Smooth muscle cell of the pulmonary artery (primary cell): ENCODE measurements around the gene TELO2. TPM values are rescaled to one million over a fixed set of nuclear protein-coding genes. Genes with fewer than 3 reads are reported as not detected.

Experiments used
- total RNA-seq: library from RNA; depleted of rRNA; stranded (reverse); fragments of >200 nt; gene quantifications from 2 replicates; pipeline ENCODE4 v1.2.3, GENCODE V29; 2014

TELO2 gene
- 12.9 and 18.1 TPM in 2 replicates for total RNA-seq

GRCh38 chr16:1492923-1493745 is at the start of gene TELO2:
Gene TELO2, plus strand, starts transcription at chr16:1493360. Its CDS starts 922 bp downstream, at chr16:1494282.

GRCh38 chr16:1443980-1444729 is 49.0 kb upstream of the TELO2 start, which contains the start of gene CCDC154:
Gene CCDC154, minus strand, starts transcription at chr16:1444556. Its CDS starts 234 bp downstream, at chr16:1444322.

DNA sequence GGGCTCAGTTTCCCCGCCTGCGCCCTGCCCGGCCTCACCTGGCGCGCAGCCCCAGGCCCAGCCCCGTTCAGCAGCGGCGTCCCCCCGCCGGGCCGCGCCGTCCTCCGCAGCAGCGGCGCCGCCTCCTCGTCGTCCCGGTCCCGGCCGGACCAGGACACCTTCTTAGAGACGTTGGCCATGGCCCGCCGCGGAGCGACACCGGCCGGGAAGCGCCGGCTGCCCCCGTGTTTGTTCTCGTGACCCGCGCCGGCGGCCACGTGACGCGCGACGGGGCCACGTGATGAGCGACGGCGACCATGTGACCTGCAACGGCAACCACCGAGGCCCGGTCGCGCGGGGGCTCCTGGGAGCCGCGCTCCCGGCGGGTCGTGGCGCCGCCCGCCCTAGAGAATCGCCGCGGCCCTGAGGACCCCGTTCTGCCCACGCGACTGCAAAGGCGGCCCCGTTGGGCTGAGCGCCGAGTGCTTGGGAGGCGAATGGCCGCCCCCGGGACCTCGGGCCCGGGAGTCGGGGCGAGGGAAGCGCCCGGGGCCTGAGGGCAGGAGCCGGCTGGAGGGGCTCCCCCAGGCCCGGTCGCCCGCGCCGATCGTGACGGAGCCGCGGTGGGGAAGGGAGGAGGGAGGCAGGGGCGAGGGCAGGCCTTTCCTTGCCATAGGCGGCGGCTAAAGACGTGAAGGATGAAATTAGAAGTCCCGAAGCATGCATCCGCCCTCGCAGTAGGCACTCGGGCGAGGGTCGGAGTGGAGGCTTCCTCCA is 18.2 kb upstream of the TELO2 start, which contains the start of gene CLCN7:
Gene CLCN7, minus strand, starts transcription at position 233 of the 756 bp plus-strand sequence. Its CDS starts 54 bp downstream, at position 179.

GRCh38 chr16:1488619-1489018 is 4.5 kb upstream of the TELO2 start, which contains the start of gene PTX4:
Gene PTX4, minus strand, starts transcription at chr16:1488944. Its CDS starts 35 bp downstream, at chr16:1488909.

DNA sequence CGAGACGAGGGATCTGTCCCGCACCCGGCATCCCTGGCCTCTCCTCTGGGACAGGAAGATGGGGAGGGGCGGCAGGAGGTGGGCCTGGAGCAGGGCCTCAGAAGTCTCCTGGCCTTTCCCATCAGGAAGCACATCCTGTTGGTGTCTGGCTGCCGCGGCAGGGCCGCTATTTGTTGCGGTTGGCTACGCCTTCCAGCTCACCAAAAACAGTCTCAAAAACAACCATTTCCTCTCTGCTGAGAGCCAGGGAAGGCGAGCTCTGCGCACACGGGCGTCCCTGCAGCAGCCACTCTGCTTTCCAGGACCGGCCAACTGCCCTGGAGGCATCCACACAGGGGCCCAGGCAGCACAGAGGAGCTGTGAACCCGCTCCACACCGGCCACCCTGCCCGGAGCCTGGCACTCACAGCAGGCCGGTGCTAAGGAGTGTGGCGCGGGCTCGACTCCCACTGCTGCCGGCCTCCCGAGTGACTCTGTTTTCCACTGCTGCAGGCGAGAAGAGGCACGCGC is 40.3 kb downstream of the TELO2 start, which contains the start of gene TMEM204:
Gene TMEM204, plus strand, starts transcription at position 224 of the 509 bp plus-strand sequence. CDS start 610 bp downstream, outside the sequence.

Other genes with a start within 250 kb of the TELO2 start
- gene TPSD1, start 237.3 kb upstream of the TELO2 start, total RNA-seq = not detected in 2 replicates
- gene UBE2I, start 183.7 kb upstream of the TELO2 start, total RNA-seq = 44.2 and 52.5 TPM in 2 replicates
- 1.2 and 1.3 TPM in 2 replicates for gene BAIAP3, start 159.7 kb upstream of the TELO2 start, total RNA-seq
- gene TSR3, start 141.5 kb upstream of the TELO2 start, total RNA-seq = 51.9 and 69.6 TPM in 2 replicates
- gene GNPTG, start 141.4 kb upstream of the TELO2 start, total RNA-seq = 54.5 and 67.9 TPM in 2 replicates
- 12.4 and 16.8 TPM in 2 replicates for gene UNKL, start 78.7 kb upstream of the TELO2 start, total RNA-seq
- 11.3 and 13.0 TPM in 2 replicates for gene UQCC4, start 72.6 kb upstream of the TELO2 start, total RNA-seq
- gene PERCC1, start 62.3 kb upstream of the TELO2 start, total RNA-seq = not detected in 2 replicates
- gene CCDC154, start 48.8 kb upstream of the TELO2 start, total RNA-seq = 0.33 and 0.96 TPM in 2 replicates
- 106 and 148 TPM in 2 replicates for gene CLCN7, start 18.3 kb upstream of the TELO2 start, total RNA-seq
- 0.20 TPM in 1 of 2 replicates, not detected in the other for gene PTX4, start 4.4 kb upstream of the TELO2 start, total RNA-seq
- gene TMEM204, start 40.3 kb downstream of the TELO2 start, total RNA-seq = 18.9 and 20.5 TPM in 2 replicates
- gene IFT140, start 118.7 kb downstream of the TELO2 start, total RNA-seq = 40.2 and 47.0 TPM in 2 replicates
- gene CRAMP1, start 119.0 kb downstream of the TELO2 start, total RNA-seq = 8.7 and 10.2 TPM in 2 replicates
- gene JPT2, start 184.9 kb downstream of the TELO2 start, total RNA-seq = 32.5 and 36.1 TPM in 2 replicates
- 34.4 and 48.0 TPM in 2 replicates for gene MAPK8IP3, start 212.8 kb downstream of the TELO2 start, total RNA-seq